Glomerular visceral epithelial cell (primary cell): ENCODE data around the gene SLC39A10.
A peak's percentile ranks its signal among the peaks of the same experiment; 100 is the strongest.

Experiments
- DNase-seq: peaks from one replicate; pipeline ENCODE4 v3.0.0-alpha.2; 2016; ENCODE audit errors: extremely low spot score

Gene SLC39A10, protein sequence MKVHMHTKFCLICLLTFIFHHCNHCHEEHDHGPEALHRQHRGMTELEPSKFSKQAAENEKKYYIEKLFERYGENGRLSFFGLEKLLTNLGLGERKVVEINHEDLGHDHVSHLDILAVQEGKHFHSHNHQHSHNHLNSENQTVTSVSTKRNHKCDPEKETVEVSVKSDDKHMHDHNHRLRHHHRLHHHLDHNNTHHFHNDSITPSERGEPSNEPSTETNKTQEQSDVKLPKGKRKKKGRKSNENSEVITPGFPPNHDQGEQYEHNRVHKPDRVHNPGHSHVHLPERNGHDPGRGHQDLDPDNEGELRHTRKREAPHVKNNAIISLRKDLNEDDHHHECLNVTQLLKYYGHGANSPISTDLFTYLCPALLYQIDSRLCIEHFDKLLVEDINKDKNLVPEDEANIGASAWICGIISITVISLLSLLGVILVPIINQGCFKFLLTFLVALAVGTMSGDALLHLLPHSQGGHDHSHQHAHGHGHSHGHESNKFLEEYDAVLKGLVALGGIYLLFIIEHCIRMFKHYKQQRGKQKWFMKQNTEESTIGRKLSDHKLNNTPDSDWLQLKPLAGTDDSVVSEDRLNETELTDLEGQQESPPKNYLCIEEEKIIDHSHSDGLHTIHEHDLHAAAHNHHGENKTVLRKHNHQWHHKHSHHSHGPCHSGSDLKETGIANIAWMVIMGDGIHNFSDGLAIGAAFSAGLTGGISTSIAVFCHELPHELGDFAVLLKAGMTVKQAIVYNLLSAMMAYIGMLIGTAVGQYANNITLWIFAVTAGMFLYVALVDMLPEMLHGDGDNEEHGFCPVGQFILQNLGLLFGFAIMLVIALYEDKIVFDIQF

DNA sequence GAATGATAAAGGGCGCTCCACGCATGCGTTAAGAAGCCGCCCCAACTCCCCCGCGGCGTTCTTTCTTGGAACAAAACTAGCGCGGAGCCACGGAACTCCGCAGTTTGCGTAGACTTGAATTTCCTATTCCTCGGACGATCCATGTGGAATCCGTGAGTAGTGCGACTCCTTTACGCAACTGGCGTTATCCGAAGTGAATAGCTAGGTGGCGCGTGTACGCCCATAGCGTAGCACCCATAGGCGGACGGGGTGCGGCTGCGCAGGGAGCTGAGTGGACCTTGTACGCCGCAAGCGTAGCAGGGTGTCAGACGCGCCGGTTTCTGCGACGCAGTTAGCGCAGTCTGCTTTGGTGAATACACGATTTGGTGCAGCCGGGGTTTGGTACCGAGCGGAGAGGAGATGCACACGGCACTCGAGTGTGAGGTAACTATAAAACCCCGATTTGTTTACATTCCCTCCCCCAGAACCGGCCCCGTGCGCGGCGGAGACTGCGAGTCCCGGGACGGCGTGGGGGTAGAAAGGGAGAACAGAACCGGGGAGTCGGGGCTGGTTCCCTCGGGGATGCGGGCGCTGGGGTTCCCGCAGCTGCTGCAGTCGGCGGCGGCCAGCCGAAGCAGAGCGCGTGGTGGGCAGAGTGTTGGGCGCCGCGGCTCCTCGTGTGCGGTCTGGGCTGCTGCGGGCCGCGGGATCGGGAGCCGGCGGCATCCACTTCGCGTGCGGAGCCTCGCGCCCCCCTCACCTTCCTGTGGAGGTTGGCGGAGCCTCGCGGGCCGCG is at the start of gene SLC39A10:
TSS of gene SLC39A10 (plus strand) at position 368 of the 775 bp plus-strand sequence. CDS start 22,817 bp downstream, outside the sequence.
- DNase-seq = peak; percentile 98

- DNase-seq = no peak
Measured at GRCh38 chr2:195608768-195609454, 48.1 kb upstream of the SLC39A10 start.

GRCh38 chr2:195610717-195611116 is 46.3 kb upstream of the SLC39A10 start:
- DNase-seq = no peak

DNA sequence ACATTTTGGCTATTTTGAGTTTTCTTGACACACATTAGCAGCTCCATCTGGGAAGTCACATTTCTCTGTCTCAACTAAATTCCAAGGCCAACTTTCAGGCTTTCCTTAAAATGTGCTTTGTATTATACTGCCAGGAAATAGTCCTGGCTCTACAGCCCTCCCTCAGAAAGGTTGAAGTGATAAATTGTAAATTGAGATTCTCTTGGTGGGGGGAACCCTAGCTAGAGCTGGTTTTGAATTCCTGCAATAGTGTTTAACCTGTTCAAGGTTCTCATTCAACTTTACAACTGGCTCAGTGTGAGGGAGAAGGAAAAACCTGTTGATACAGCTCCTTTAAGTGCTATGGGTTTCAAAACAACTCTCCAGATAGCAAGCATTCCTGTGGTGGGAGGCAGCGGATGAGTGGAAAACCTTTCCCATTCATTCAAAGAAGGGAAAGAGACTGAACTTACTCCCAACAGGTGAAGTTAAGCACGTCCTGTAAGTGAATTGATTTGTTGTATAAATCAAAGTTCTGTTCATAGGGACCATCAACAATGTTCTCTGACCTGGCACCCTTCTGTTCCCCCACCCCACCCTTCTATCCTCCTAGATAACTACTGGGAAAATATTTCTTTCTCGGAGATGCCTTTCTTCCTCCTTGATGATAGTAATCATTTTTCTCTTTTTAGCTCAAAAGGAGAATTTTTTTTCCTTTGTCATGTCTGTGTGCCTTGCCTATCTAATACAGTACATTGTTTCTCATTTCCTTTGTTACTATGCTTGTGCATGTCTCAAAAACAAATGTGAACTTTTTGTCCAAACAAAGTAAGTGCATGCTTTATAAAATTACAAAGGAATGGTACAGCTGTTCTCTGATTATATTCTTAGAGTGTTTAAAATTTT is 44.2 kb upstream of the SLC39A10 start:
- peak; percentile 88 for DNase-seq

- DNase-seq = peak; percentile 92
Measured at GRCh38 chr2:195613922-195614321, 43.1 kb upstream of the SLC39A10 start.

DNA sequence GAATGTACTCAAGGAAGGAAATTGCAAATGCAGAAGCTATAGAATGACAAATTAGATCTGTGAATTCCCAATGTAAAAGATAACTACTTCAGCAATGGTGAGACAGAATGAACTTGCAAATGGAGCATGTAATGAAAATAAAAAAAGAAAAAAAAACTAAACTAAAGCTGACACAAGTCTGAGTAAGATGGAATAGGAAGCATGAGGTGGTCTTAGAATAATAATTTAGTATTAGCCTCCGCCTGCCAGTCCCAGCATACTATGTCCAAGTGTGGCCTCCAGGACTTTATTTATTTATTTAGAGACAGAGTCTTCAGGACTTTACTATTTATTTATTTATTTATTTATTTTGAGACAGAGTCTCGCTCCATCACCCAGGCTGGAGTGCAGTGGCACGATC is 37.4 kb upstream of the SLC39A10 start:
- no peak for DNase-seq

- DNase-seq = no peak
Measured at GRCh38 chr2:195620501-195620900, 36.5 kb upstream of the SLC39A10 start.

DNA sequence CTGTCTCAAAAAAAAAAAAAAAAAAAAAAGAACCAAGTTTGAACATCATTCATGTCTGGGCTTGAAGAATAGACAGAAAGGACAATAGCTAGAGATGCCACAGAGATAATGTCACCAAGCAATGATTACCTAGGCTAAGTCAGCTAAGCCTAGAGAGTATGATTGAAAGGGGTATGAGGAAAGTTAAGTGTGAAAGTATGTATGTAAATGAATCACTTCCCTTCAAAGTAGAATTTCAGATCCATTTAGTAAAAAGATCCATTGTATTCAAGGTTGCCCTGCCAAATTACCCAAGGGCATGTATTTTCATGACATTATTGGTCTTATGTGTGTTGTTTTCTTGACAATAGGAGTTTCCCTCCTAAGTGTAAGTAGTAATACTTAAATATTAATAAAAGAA is 34.1 kb upstream of the SLC39A10 start:
- peak; percentile 63 for DNase-seq

GRCh38 chr2:195626507-195626906 is 30.5 kb upstream of the SLC39A10 start:
- no peak for DNase-seq

- DNase-seq = no peak
Measured at GRCh38 chr2:195628666-195629065, 28.4 kb upstream of the SLC39A10 start.

DNA sequence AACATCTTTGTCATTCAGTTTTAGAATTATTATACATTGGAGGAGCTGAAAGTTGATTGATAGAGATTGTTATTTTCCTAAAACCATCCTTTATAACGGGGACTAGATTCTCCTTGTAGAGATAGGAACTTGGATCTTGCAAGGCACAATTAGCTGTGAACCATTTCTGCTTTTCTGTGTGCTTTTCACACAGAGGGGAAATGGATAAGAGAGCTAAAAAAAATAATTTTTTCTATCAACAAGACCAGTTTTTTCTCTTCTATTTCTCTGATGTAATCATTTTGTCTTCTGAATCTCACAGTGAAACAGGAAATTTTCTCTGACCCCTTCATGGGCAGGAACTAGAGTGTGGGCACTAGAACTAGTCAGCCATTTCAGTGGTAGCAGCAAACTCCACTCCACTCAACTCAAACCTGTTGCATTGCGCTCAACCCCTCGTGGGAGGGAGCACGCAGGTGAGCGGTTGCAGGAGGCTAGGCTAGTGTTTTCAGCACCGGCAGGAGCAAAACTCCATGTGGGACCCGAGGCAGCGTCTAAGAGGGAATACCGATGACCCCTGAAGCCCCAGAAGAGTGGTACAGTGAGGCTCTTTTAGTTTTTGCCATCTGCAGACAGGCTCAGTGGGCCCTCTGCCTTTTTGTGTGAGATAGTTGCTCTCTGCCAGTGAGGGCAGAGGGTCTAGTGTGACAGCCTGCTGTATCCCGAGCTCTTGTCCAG is 24.0 kb upstream of the SLC39A10 start:
- no peak for DNase-seq

DNA sequence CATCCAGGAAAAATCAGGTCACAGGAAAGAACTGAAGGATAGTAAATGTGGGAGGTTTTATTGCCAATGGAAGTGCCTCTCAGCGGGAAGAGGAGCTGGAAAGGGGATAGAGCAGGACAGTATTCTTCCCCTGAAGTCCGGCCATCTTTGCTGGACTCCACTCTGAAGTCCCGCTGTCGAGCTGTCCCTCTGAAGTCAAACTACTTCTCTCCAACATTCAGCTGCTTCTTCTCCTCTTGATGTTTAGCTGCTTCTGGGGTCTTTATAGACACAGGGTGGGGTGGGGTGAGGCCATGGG is 23.5 kb upstream of the SLC39A10 start:
- DNase-seq = no peak

- no peak for DNase-seq
Measured at GRCh38 chr2:195633974-195634373, 23.1 kb upstream of the SLC39A10 start.

DNA sequence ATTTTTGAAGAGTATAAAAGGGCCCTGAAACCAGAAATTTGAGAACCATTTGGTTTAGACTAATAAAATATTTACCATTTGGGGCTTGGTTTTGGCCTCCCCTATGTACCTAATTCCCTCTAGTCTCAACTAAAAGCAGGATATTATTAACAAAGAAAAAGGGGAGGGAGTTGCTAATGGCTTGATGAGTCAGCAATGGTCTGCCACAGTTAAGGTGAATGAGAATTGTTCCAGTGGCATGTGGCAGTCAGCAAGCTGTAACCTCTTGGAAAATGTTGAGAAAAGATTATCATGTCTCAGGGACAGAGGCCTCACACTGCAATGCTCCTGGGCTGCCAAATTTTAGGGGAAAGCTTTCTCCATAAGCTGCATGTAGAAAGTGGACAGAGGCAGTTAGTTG is 20.1 kb upstream of the SLC39A10 start:
- peak; percentile 53 for DNase-seq

- DNase-seq = no peak
Measured at GRCh38 chr2:195638750-195639149, 18.3 kb upstream of the SLC39A10 start.

DNA sequence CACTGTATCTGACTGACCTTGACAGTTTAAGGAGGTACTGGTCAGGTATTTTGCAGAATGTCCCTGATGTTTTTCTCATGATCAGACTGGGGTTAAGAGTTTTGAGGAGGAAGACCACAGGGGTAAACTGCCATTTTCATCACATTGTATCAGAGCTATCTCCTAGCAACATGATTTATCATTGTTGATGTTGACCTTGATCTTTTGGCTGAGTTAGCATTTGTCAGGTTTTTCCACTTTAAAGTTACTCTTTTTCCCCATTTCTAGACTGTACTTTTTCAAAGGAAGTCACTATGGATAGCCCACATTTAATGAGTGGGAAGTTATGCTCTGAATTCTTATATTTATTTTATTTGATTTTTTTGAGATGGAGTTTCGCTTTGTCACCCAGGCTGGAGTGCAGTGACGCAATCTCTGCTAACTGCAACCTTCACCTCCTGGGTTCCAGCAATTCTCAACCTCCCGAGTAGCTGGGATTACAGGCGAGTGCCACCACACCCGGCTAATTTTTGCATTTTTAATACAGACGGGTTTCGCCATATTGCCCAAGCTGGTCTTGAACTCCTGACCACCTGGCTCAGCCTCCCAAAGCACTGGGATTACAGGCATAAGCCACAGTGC is 17.7 kb upstream of the SLC39A10 start:
- no peak for DNase-seq

DNA sequence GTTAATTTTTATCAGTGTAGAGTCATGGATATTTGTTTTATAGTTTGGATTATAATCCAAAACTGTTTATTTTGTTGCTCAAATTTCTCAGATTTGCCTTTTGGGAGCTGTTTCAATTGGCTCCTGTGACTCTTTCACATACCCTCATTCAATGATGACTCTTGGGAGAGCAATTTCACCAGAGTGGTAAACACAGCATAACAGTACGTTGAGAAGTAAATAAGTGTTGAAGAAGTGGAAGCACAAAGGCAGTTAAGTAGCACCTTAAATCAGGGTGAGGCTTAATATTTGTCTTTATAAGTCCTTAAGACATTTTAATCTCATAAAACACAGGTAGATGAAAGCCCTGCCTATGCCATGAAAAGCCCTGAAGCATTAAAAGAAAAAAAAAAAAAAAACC is 17.1 kb upstream of the SLC39A10 start:
- no peak for DNase-seq

GRCh38 chr2:195642027-195642678 is 14.9 kb upstream of the SLC39A10 start:
- DNase-seq = no peak

DNA sequence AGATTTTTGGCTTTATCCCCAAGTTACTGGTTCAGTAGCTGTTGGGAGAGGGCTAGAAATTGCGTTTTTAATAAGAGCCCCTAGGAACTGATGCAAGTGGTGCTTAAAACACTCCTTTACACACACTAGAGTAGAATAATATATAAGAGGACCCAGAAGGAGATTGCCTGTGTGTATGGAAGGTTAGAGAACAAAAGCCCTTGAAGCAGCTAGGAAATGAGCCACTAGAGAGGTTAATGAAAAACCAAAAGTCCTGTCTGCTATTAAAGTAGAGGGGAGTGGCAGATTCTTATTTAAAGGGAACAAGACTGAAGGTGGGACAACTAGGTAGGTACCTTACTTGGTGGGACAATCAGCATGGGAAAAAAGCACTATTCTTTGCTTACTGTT is 14.4 kb upstream of the SLC39A10 start:
- no peak for DNase-seq
